IMR-90 (cell line): ENCODE data around the gene CACNA2D3. TPM values are rescaled to one million over a fixed set of nuclear protein-coding genes. Genes with fewer than 3 reads are reported as not detected.

ENCODE experiments used
- ATAC-seq: fragments of 200-7000 bp; cut with Tn5 transposase; 2 replicates; pipeline ENCODE4 v1.9.1; 2020; ENCODE audit warnings: low read depth, mild to moderate bottlenecking, moderate library complexity
- BruUV-seq: library from RNA; stranded (reverse); fragments of 400-500 nt; replicated peaks from 2 replicates; lab custom pipeline; 2021; lab: Mats Ljungman, UMichigan
- CTCF ChIA-PET: fragments of 300-600 bp; formaldehyde crosslinking; extraction: SDS; loops from one replicate; lab custom pipeline; 2021; ENCODE audit warnings: antibody characterized with exemption; lab: Yijun Ruan, JAX
- POLR2A ChIA-PET: fragments of 300-600 bp; sonication (Branson Sonifier 250); formaldehyde crosslinking; loops from one replicate; lab custom pipeline; 2022; ENCODE audit warnings: antibody characterized with exemption; ENCODE audit not compliant: unreplicated experiment; lab: Charles Lee
- DNase-seq: peaks from one replicate; pipeline ENCODE4 v3.0.0; 2013
- H2AFZ ChIP-seq: replicated peaks from 2 replicates; pipeline ENCODE3; 2013; ENCODE audit warnings: low read length, mild to moderate bottlenecking; ENCODE audit not compliant: poor library complexity
- H2AK5ac ChIP-seq: 2 replicates; pipeline ENCODE4 v1.6.1; 2013; ENCODE audit warnings: low read depth, low read length, inconsistent platforms
- H2AK9ac ChIP-seq: replicated peaks from 2 replicates; pipeline ENCODE3; 2013; ENCODE audit warnings: mild to moderate bottlenecking, low read depth, low read length, moderate library complexity; ENCODE audit not compliant: poor library complexity
- H2BK120ac ChIP-seq: 2 replicates; pipeline ENCODE4 v1.6.1; 2013; ENCODE audit warnings: low read depth, low read length, inconsistent platforms
- H2BK15ac ChIP-seq: 3 replicates; pipeline ENCODE4 v1.6.1; 2013; ENCODE audit warnings: low read depth, low read length, inconsistent platforms
- H2BK20ac ChIP-seq: 2 replicates; pipeline ENCODE4 v1.6.1; 2013; ENCODE audit warnings: low read depth, mild to moderate bottlenecking, inconsistent platforms, low read length, moderate library complexity
- H2BK5ac ChIP-seq: 2 replicates; pipeline ENCODE4 v1.6.1; 2013; ENCODE audit warnings: mild to moderate bottlenecking, low read depth, low read length, inconsistent platforms; ENCODE audit not compliant: poor library complexity, severe bottlenecking
- H3K14ac ChIP-seq: replicated peaks from 2 replicates; pipeline ENCODE4 v1.6.1; 2013; ENCODE audit warnings: low read depth, low read length, inconsistent platforms
- H3K18ac ChIP-seq: 2 replicates; pipeline ENCODE4 v1.6.1; 2013; ENCODE audit warnings: low read depth, low read length, control low read depth
- H3K23ac ChIP-seq: 2 replicates; pipeline ENCODE4 v1.6.1; 2013; ENCODE audit warnings: low read depth, low read length, inconsistent platforms
- H3K27ac ChIP-seq: 2 replicates; pipeline ENCODE4 v1.5.1; 2013; ENCODE audit warnings: mild to moderate bottlenecking, control low read depth, low read length; ENCODE audit not compliant: insufficient read depth
- H3K27me3 ChIP-seq: 2 replicates; pipeline ENCODE4 v1.6.1; 2013; ENCODE audit warnings: low read length; ENCODE audit not compliant: control insufficient read depth, insufficient read depth
- H3K36me3 ChIP-seq: 2 replicates; pipeline ENCODE4 v1.6.1; 2013; ENCODE audit warnings: low read length, mixed read lengths; ENCODE audit not compliant: control insufficient read depth, insufficient read depth
- H3K4ac ChIP-seq: 2 replicates; pipeline ENCODE4 v1.6.1; 2013; ENCODE audit warnings: low read depth, low read length, inconsistent platforms
- H3K4me1 ChIP-seq: 2 replicates; pipeline ENCODE4 v1.6.1; 2013; ENCODE audit warnings: low read length, mixed read lengths; ENCODE audit not compliant: control insufficient read depth, insufficient read depth
- H3K4me2 ChIP-seq: 2 replicates; pipeline ENCODE4 v1.6.1; 2013; ENCODE audit warnings: low read depth, mild to moderate bottlenecking, control low read depth, low read length, moderate library complexity
- H3K4me3 ChIP-seq: 2 replicates; pipeline ENCODE4 v1.5.1; 2013; ENCODE audit warnings: low read depth, mild to moderate bottlenecking, control low read depth, low read length, moderate library complexity; ENCODE audit not compliant: insufficient read depth
- H3K56ac ChIP-seq: 2 replicates; pipeline ENCODE4 v1.6.1; 2013; ENCODE audit warnings: low read length, inconsistent platforms; ENCODE audit not compliant: insufficient read depth; ENCODE audit errors: extremely low read depth
- H3K79me1 ChIP-seq, 2 experiments: 2 replicates each; pipeline ENCODE4 v1.6.1; 2013; ENCODE audit warnings: low read length in 2 of 2, inconsistent platforms in 1 of 2, low read depth in 1 of 2
- H3K9ac ChIP-seq: 2 replicates; pipeline ENCODE4 v1.6.1; 2013; ENCODE audit warnings: low read depth, low read length, control low read depth
- H3K9me1 ChIP-seq: 2 replicates; pipeline ENCODE4 v1.6.1; 2013; ENCODE audit warnings: low read length, inconsistent platforms; ENCODE audit not compliant: insufficient read depth
- H3K9me3 ChIP-seq: 2 replicates; pipeline ENCODE4 v1.6.1; 2013; ENCODE audit warnings: low read length; ENCODE audit not compliant: control insufficient read depth, insufficient read depth
- H4K20me1 ChIP-seq: 2 replicates; pipeline ENCODE4 v1.6.1; 2013; ENCODE audit warnings: low read length, inconsistent platforms; ENCODE audit not compliant: insufficient read depth
- H4K5ac ChIP-seq: 2 replicates; pipeline ENCODE4 v1.6.1; 2013; ENCODE audit warnings: mild to moderate bottlenecking, low read depth, low read length, control low read depth
- H4K8ac ChIP-seq, 2 experiments: 2 replicates each; pipeline ENCODE4 v1.6.1; 2013; ENCODE audit warnings: low read depth in 2 of 2, low read length in 2 of 2, control low read depth in 1 of 2, inconsistent platforms in 1 of 2
- H4K91ac ChIP-seq: 2 replicates; pipeline ENCODE4 v1.6.1; 2013; ENCODE audit warnings: low read depth, low read length, inconsistent platforms; ENCODE audit not compliant: insufficient read depth
- BHLHE40 ChIP-seq: fragments of 150-350 bp; IDR thresholded peaks from 2 replicates; pipeline ENCODE4 v1.6.1; 2016; ENCODE audit warnings: mild to moderate bottlenecking, low read depth, low read length
- CEBPB ChIP-seq: IDR thresholded peaks from 2 replicates; pipeline ENCODE4 v1.6.1; 2012; ENCODE audit warnings: low read depth, low read length, improper control_type of control experiment
- CHD1 ChIP-seq: IDR thresholded peaks from 2 replicates; pipeline ENCODE4 v1.6.1; 2012; ENCODE audit warnings: low read depth, low read length, improper control_type of control experiment
- CTCF ChIP-seq: conservative IDR thresholded peaks from 2 replicates; pipeline ENCODE4 v1.5.1; 2012; ENCODE audit warnings: mild to moderate bottlenecking, low read depth, low read length, improper control_type of control experiment
- ELK1 ChIP-seq: fragments of 150-350 bp; IDR thresholded peaks from 2 replicates; pipeline ENCODE4 v1.6.1; 2016; ENCODE audit warnings: low read depth, mild to moderate bottlenecking, low read length, moderate library complexity, borderline replicate concordance
- FOS ChIP-seq: fragments of 150-350 bp; IDR thresholded peaks from 2 replicates; pipeline ENCODE4 v1.6.1; 2016; ENCODE audit warnings: low read depth, low read length
- MAZ ChIP-seq: IDR thresholded peaks from 2 replicates; pipeline ENCODE4 v1.6.1; 2012; ENCODE audit warnings: low read depth, mild to moderate bottlenecking, low read length, improper control_type of control experiment, moderate library complexity, borderline replicate concordance
- MXI1 ChIP-seq: IDR thresholded peaks from 2 replicates; pipeline ENCODE4 v1.6.1; 2012; ENCODE audit warnings: low read depth, mild to moderate bottlenecking, low read length, moderate library complexity, borderline replicate concordance
- POLR2A ChIP-seq: IDR thresholded peaks from 2 replicates; pipeline ENCODE4 v1.6.1; 2012; ENCODE audit warnings: mild to moderate bottlenecking, low read depth, low read length
- RAD21 ChIP-seq: IDR thresholded peaks from 2 replicates; pipeline ENCODE4 v1.6.1; 2012; ENCODE audit warnings: low read length, improper control_type of control experiment
- RCOR1 ChIP-seq: IDR thresholded peaks from 2 replicates; pipeline ENCODE4 v1.6.1; 2012; ENCODE audit warnings: mild to moderate bottlenecking, low read length, improper control_type of control experiment; ENCODE audit not compliant: insufficient replicate concordance
- SMC3 ChIP-seq: fragments of 150-350 bp; IDR thresholded peaks from 2 replicates; pipeline ENCODE4 v1.6.1; 2016; ENCODE audit warnings: low read depth, mild to moderate bottlenecking, antibody characterized with exemption, low read length, moderate library complexity
- USF2 ChIP-seq: fragments of 150-350 bp; IDR thresholded peaks from 2 replicates; pipeline ENCODE4 v1.6.1; 2017; ENCODE audit warnings: mild to moderate bottlenecking, antibody characterized with exemption, low read length, low read depth
- WGBS, 2 experiments: methylation state at CpG; one replicate each; pipeline versions ENCODE4 v1.1.5 to v1.1.7; 2013; ENCODE audit warnings: missing lambda C conversion rate in 2 of 2; ENCODE audit not compliant: insufficient read length in 1 of 2; ENCODE audit errors: extremely low coverage in 2 of 2; 5-methylcytosine and 5-hydroxymethylcytosine counted together
- dilution Hi-C: fragments of 300-500 bp; cut with HindIII; formaldehyde crosslinking; loops from one replicate; pipeline ENCODE4 v1.14.3; 2018; ENCODE audit warnings: low sequenced_read_pairs; ENCODE audit not compliant: unreplicated experiment
- in situ Hi-C: fragments of 300-500 bp; cut with MboI; formaldehyde crosslinking; loops from 3 replicates; pipeline ENCODE4 v1.14.3; 2019; ENCODE audit warnings: low sequenced_read_pairs, inconsistent platforms, mixed read lengths
- intact Hi-C: fragments of 100-400 bp; cut with micrococcal nuclease; formaldehyde crosslinking; loops from 2 replicates; pipeline ENCODE4 v1.10.0; 2022
- polyA plus RNA-seq, 3 experiments: library from polyadenylated mRNA; depleted of rRNA; stranded (reverse); fragments of >200 nt; gene quantifications; 2 replicates each; pipeline ENCODE4 v1.2.3, GENCODE V29; 2012; ENCODE audit warnings: low replicate concordance in 1 of 3
- total RNA-seq: library from RNA; depleted of rRNA; stranded (reverse); fragments of >200 nt; gene quantifications from 2 replicates; pipeline ENCODE4 v1.2.3, GENCODE V29; 2012

The CACNA2D3 gene
- total and polyA plus RNA-seq, 2 of the 4 experiments (the other 2 are of a cell fraction), result 0.36 to 0.41 TPM

GRCh38 chr3:54133196-54133595 is 10.8 kb downstream of the CACNA2D3 start:
- Histone ChIP-seq H3K79me1 (no peaks in the 10 kb centered on the region), H3K9ac (no peak overlapping the region), H2AK5ac (no peak overlapping the region), H3K4me2 (no peak overlapping the region), H4K8ac (no peak overlapping the region), H3K4me1 (no peaks in the 10 kb centered on the region), H2BK15ac (no peak overlapping the region), H3K14ac (no peak overlapping the region), H3K27me3 (no peaks in the 10 kb centered on the region), H3K18ac (no peak overlapping the region), H2BK20ac (no peak overlapping the region), H4K20me1 (no peaks in the 10 kb centered on the region), H2AFZ (no peak overlapping the region), H3K36me3 (no peaks in the 10 kb centered on the region), H2AK9ac (no peak overlapping the region), H3K4me3 (no peak overlapping the region), H3K9me1 (no peaks in the 10 kb centered on the region), H3K27ac (no peak overlapping the region), H3K4ac (no peak overlapping the region), H2BK120ac (no peak overlapping the region), H3K9me3 (no peaks in the 10 kb centered on the region), H4K5ac (no peak overlapping the region), H2BK5ac (no peak overlapping the region), H3K23ac (no peak overlapping the region), H4K91ac (no peak overlapping the region), H3K56ac (no peak overlapping the region)
- in situ Hi-C loops, result no loop called here
- ChIA-PET POLR2A (no interaction called here), CTCF (no interaction called here)
- TF ChIP-seq RCOR1 (no peak), USF2 (no peak), RAD21 (no peak), CHD1 (no peak), ELK1 (no peak), CTCF (no peak), FOS (no peak), MAZ (no peak), SMC3 (no peak), CEBPB (no peak), MXI1 (no peak), BHLHE40 (no peak), POLR2A (no peak)
- DNase-seq (no peak), ATAC-seq (no peak)
- intact Hi-C loops, result no loop called here
- dilution Hi-C loops, result no loop called here
- 83% methylated on average over 2 of the region's 5 CpGs; no CpG with 5 or more reads in 1 of the 2 experiments for WGBS, 2 experiments
- BruUV-seq, result no TSS peak
